H1 (cell line): ENCODE measurements around the gene IFRD1.

Experiments
- CEBPB ChIP-seq: IDR thresholded peaks from 2 replicates; pipeline ENCODE4 v1.6.1; 2012; ENCODE audit warnings: low read depth, low read length
- EP300 ChIP-seq, 2 experiments: IDR thresholded peaks; 1 replicate in 1 of 2; 2 replicates in 1 of 2; pipeline ENCODE4 v1.6.1; 2011 to 2012; ENCODE audit warnings: low read depth in 2 of 2, low read length in 2 of 2, mild to moderate bottlenecking in 2 of 2, borderline replicate concordance in 1 of 2, inconsistent platforms in 1 of 2, moderate library complexity in 1 of 2
- EZH2 ChIP-seq: fragments of 200-600 bp; sonication (generic); IDR thresholded peaks from 2 replicates; pipeline ENCODE4 v1.7.1; 2012; ENCODE audit warnings: low read depth, mild to moderate bottlenecking, moderate library complexity, low read length, inconsistent platforms; ENCODE audit not compliant: severe bottlenecking
- NRF1 ChIP-seq: IDR thresholded peaks from 2 replicates; pipeline ENCODE4 v1.6.1; 2011; ENCODE audit warnings: mild to moderate bottlenecking, low read depth, low read length, improper control_type of control experiment
- POLR2A ChIP-seq, 2 experiments: IDR thresholded peaks; 1 replicate in 1 of 2; 2 replicates in 1 of 2; pipeline ENCODE4 v1.6.1; 2011; ENCODE audit warnings: low read depth in 2 of 2, low read length in 2 of 2, mild to moderate bottlenecking in 2 of 2; ENCODE audit errors: control extremely low read depth in 1 of 2
- POLR2AphosphoS5 ChIP-seq: IDR thresholded peaks from 2 replicates; pipeline ENCODE4 v1.6.1; 2011; ENCODE audit warnings: low read depth, low read length
- SP2 ChIP-seq: IDR thresholded peaks from 2 replicates; pipeline ENCODE4 v1.6.1; 2012; ENCODE audit warnings: mild to moderate bottlenecking, low read length, inconsistent platforms
- TAF1 ChIP-seq: IDR thresholded peaks from 2 replicates; pipeline ENCODE4 v1.6.1; 2011; ENCODE audit warnings: mild to moderate bottlenecking, low read depth, low read length
- TF ChIP-seq, protein P1 (sequence below): IDR thresholded peaks from 2 replicates; pipeline ENCODE4 v1.6.1; 2012; ENCODE audit warnings: inconsistent platforms
- TF ChIP-seq, protein P2 (sequence below), 3 experiments: IDR thresholded peaks; 1 replicate in 2 of 3; 2 replicates in 1 of 3; pipeline versions ENCODE4 v1.5.1 to v1.6.1; 2011; ENCODE audit warnings: low read length in 3 of 3, mild to moderate bottlenecking in 3 of 3, inconsistent platforms in 2 of 3, low read depth in 1 of 3, moderate library complexity in 1 of 3; ENCODE audit not compliant: insufficient read depth in 1 of 3; ENCODE audit errors: control extremely low read depth in 1 of 3

DNA sequence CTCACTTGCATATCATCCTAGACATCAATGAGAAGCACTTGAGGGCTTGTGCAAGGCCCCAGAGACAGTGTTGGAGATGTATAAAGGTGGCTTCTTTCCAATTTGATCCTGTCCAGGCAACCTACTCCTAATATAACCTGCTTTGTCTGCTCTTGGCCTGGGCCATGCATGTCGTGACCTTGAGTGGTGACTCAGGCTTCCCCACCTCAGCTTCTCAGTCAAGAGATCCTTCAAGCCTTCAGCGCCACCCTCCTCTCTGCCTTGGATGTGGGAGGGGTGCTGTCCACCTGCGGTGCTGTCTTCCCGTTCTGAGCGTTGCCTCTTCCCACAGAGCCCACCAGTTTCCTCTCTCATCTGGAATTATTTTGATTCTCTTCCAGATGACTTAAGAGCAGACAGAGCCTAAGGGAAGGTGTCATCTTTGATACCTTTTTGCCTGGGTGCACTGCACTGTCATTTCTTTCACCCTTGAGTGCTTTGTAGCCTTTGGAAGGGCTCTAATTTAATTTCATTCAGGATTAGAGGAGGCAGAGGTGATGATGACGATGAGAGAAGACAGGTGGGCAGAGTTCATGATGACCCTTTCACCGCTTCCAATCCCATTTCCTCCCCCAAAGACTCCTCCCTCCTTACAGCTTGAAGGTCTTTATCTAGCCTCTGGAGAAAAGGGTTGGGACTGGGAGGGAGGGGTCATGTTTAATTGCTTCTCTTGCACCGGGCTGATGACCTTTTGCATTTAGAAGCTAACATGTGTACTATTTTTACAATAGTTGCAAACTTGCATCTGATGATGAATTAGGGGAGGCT lies 37.4 kb downstream of the IFRD1 start:
- TF ChIP-seq TAF1 (no peak), POLR2A (IDR thresholded peaks at IDR 0.05; ENCODE audit: control extremely low read depth in 1 of 2, low read depth in 2 of 2, low read length in 2 of 2) (no peak), NRF1 (no peak), CEBPB (no peak), SP2 (no peak), EZH2 (no peak), POLR2AphosphoS5 (no peak), EP300 (IDR thresholded peaks at IDR 0.05; ENCODE audit: borderline replicate concordance in 1 of 2, low read depth in 2 of 2, low read length in 2 of 2) (no peak)
- TF ChIP-seq, protein P1, sequence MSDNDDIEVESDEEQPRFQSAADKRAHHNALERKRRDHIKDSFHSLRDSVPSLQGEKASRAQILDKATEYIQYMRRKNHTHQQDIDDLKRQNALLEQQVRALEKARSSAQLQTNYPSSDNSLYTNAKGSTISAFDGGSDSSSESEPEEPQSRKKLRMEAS, result no peak
- TF ChIP-seq, protein P2, sequence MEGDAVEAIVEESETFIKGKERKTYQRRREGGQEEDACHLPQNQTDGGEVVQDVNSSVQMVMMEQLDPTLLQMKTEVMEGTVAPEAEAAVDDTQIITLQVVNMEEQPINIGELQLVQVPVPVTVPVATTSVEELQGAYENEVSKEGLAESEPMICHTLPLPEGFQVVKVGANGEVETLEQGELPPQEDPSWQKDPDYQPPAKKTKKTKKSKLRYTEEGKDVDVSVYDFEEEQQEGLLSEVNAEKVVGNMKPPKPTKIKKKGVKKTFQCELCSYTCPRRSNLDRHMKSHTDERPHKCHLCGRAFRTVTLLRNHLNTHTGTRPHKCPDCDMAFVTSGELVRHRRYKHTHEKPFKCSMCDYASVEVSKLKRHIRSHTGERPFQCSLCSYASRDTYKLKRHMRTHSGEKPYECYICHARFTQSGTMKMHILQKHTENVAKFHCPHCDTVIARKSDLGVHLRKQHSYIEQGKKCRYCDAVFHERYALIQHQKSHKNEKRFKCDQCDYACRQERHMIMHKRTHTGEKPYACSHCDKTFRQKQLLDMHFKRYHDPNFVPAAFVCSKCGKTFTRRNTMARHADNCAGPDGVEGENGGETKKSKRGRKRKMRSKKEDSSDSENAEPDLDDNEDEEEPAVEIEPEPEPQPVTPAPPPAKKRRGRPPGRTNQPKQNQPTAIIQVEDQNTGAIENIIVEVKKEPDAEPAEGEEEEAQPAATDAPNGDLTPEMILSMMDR (IDR thresholded peaks at IDR 0.05; ENCODE audit: control extremely low read depth in 1 of 3, insufficient read depth in 1 of 3, low read depth in 1 of 3, low read length in 3 of 3), result no peak
